Measurements from ENCODE around the gene BMAL1.

- TF ChIP-seq EZH2phosphoT487 (IDR thresholded peaks at IDR 0.05; ENCODE audit: borderline replicate concordance, low read length) (no peak), CTCF (IDR thresholded peaks at IDR 0.05; ENCODE audit: low read depth, low read length, poor library complexity, severe bottlenecking) (no peak)
These were observed 26.4 kb downstream of the BMAL1 start for GRCh38 chr11:13303668-13304649.
